Heart left ventricle (tissue), 16 donors: Measurements from ENCODE around the gene RAPSN. TPM values are rescaled to one million over a fixed set of nuclear protein-coding genes. Genes with fewer than 3 reads are reported as not detected.

Experiments used
- ATAC-seq, 4 donors: fragments of 200-7000 bp; cut with Tn5 transposase; one replicate each; pipeline ENCODE4 v1.9.1; 2020 to 2022; ENCODE audit warnings: moderate library complexity in 4 of 4, mild to moderate bottlenecking in 3 of 4, moderate number of reproducible peaks in 1 of 4
- DNase-seq, 5 donors: peaks; one replicate each; pipeline ENCODE4 v3.0.0-alpha.2; 2020
- H3K27ac ChIP-seq, 12 donors: fragments of 200-600 bp; sonication (generic) in 4 of 12; one replicate each; pipeline versions ENCODE4 v1.5.0 to v1.8.0; 2016 to 2022; ENCODE audit warnings: mild to moderate bottlenecking in 2 of 12
- H3K27me3 ChIP-seq, 9 donors: fragments of 200-600 bp; sonication (generic) in 2 of 9; one replicate each; pipeline versions ENCODE4 v1.5.1 to v1.8.0; 2016 to 2022; ENCODE audit warnings: mild to moderate bottlenecking in 3 of 9
- H3K36me3 ChIP-seq, 9 donors: fragments of 200-600 bp; sonication (generic) in 2 of 9; one replicate each; pipeline versions ENCODE4 v1.5.0 to v1.8.0; 2018 to 2022; ENCODE audit warnings: mild to moderate bottlenecking in 2 of 9
- H3K4me1 ChIP-seq, 12 donors: fragments of 200-600 bp; sonication (generic) in 4 of 12; one replicate each; pipeline versions ENCODE4 v1.5.0 to v1.8.0; 2016 to 2022; ENCODE audit warnings: mild to moderate bottlenecking in 3 of 12
- H3K4me3 ChIP-seq, 12 donors: fragments of 200-600 bp; sonication (generic) in 4 of 12; one replicate each; pipeline versions ENCODE4 v1.5.0 to v1.8.0; 2017 to 2022; ENCODE audit warnings: mild to moderate bottlenecking in 9 of 12, moderate library complexity in 4 of 12
- H3K9me3 ChIP-seq, 12 donors: fragments of 200-600 bp; sonication (generic) in 4 of 12; one replicate each; pipeline versions ENCODE4 v1.5.0 to v1.8.0; 2016 to 2022; ENCODE audit warnings: mild to moderate bottlenecking in 1 of 12
- CTCF ChIP-seq, 12 donors: fragments of 200-600 bp; sonication (generic) in 4 of 12; IDR thresholded peaks; one replicate each; pipeline versions ENCODE4 v1.5.0 to v1.8.0; 2018 to 2022; ENCODE audit warnings: antibody characterized with exemption in 12 of 12, mild to moderate bottlenecking in 5 of 12
- POLR2A ChIP-seq, 2 donors: fragments of 450-650 bp; IDR thresholded peaks; one replicate each; pipeline ENCODE4 v1.6.1; 2017; ENCODE audit warnings: antibody characterized with exemption in 2 of 2, mild to moderate bottlenecking in 2 of 2, moderate library complexity in 2 of 2
- WGBS, 4 donors: extraction: QIAGEN DNeasy Blood & Tissue Kit in 2 of 4; methylation state at CpG; one replicate each; pipeline versions ENCODE4 v1.1.5 to v1.1.7; 2013 to 2018; 5-methylcytosine and 5-hydroxymethylcytosine counted together
- intact Hi-C, 10 donors: fragments of 100-400 bp; cut with DNase I; formaldehyde crosslinking; loops; one replicate each; pipeline versions ENCODE4 v1.11.1 to v1.14.2; 2022
- polyA plus RNA-seq, 2 donors: library from polyadenylated mRNA; stranded (reverse); fragments of 200-250 nt; gene quantifications; one replicate each; pipeline ENCODE4 v1.2.3, GENCODE V29; 2013
- total RNA-seq, 9 donors: library from RNA; depleted of rRNA in 2 of 9; stranded (reverse); fragments of >200 nt in 2 of 9; fragmentation: NEBNext Ultra II Directional in 3 of 9; extraction: Animal tissue kit (Norgen Biotek cat#: 25700) in 3 of 9; gene quantifications; one replicate each; pipeline versions ENCODE4 v1.1.0 to v1.2.4, GENCODE V29; 2016 to 2023
- donor health status: ischemic (EF 13 %, LVEDD 7.1; RV severe dilation, severe dysfunction).
- donor health status: healthy with polysubstance abuse.
- donor health status: DM: no; HTN: yes; CAD: no.
- donor health status: DM: no; HTN: no; CAD: no.
- donor health status: ischemic (EF 25% LVEDD 6.9; RV normal size, moderate dysfunction).
- donor health status: ischemic (EF 25% LVEDD 5.7; RV mildly dilated, moderate dysfunction).
- donor health status: healthy.
- donor health status: DM: yes; HTN: yes; CAD: no.
- donor health status: ischemic (EF 35%, LVEDD 5.7; RV mildly dilated, moderate dysfunction).
- donor health status: nonischemic (EF 11% LVEDD 7.7; RV severe dilation, severe dysfunction).
- donor health status: DM: yes; HTN: yes; CAD: no.
- donor health status: PGD.
- donor health status: ischemic (EF 29% LVEDD 5.4; RV normal size, mild dysfunction).
- donor health status: nonischemic (EF 23%, LVEDD 6.1; RV moderate dilation, normal function).

Gene RAPSN
- total and polyA plus RNA-seq, 11 donors = 0.43 to 6.5 (median 3.2) TPM

- DNase-seq (no peak), ATAC-seq (no peak)
- Histone ChIP-seq H3K27me3 (no peaks in the 10 kb centered on the region), H3K27ac (no peak overlapping the region), H3K9me3 (no peaks in the 10 kb centered on the region), H3K36me3 (no peaks in the 10 kb centered on the region), H3K4me3 (no peak overlapping the region), H3K4me1 (peaks cover 0 to 24% (median 2%) of the 10 kb centered on the region in 12 donors)
- no peak for TF ChIP-seq POLR2A (IDR thresholded peaks at IDR 0.05)
- TF ChIP-seq CTCF (IDR thresholded peaks at IDR 0.05) = no peak
- WGBS, 4 donors = 90 to 95% (median 93%) methylated on average over 8 to 9 of the region's 9 CpGs
- intact Hi-C loops = no loop called here
Observed at GRCh38 chr11:47446833-47447232, 2.1 kb downstream of the RAPSN start.

- 92 to 95% (median 94%) methylated on average over 4 of the region's 4 CpGs for WGBS, 4 donors
- TF ChIP-seq POLR2A (IDR thresholded peaks at IDR 0.05) (no peak), CTCF (IDR thresholded peaks at IDR 0.05) (no peak)
- H3K4me3 ChIP-seq = no peak overlapping the region
- no peaks in the 10 kb centered on the region for H3K27me3 ChIP-seq
- H3K36me3 ChIP-seq = no peaks in the 10 kb centered on the region
- H3K27ac ChIP-seq = no peak overlapping the region
- intact Hi-C loops = no loop called here
- H3K9me3 ChIP-seq = no peaks in the 10 kb centered on the region
- peaks cover 0 to 24% (median 2%) of the 10 kb centered on the region in 12 donors for H3K4me1 ChIP-seq
- DNase-seq = no peak
- no peak for ATAC-seq
Observed at GRCh38 chr11:47445840-47446239, 3.1 kb downstream of the RAPSN start.

GRCh38 chr11:47443817-47444216, 5.1 kb downstream of the RAPSN start:
- H3K27me3 ChIP-seq = no peaks in the 10 kb centered on the region
- TF ChIP-seq POLR2A (IDR thresholded peaks at IDR 0.05) = no peak
- TF ChIP-seq CTCF (IDR thresholded peaks at IDR 0.05) = no peak
- no peak for ATAC-seq
- no peak overlapping the region for H3K27ac ChIP-seq
- peaks cover 0 to 16% (median 2%) of the 10 kb centered on the region in 12 donors for H3K4me1 ChIP-seq
- intact Hi-C loops = no loop called here
- H3K9me3 ChIP-seq = no peaks in the 10 kb centered on the region
- no peak overlapping the region for H3K4me3 ChIP-seq
- no peaks in the 10 kb centered on the region for H3K36me3 ChIP-seq
- 69 to 84% (median 78%) methylated on average over 3 of the region's 3 CpGs for WGBS, 4 donors
- no peak for DNase-seq

GRCh38 chr11:47443028-47443700, 5.8 kb downstream of the RAPSN start:
- Histone ChIP-seq H3K36me3 (no peaks in the 10 kb centered on the region), H3K4me3 (no peak overlapping the region), H3K9me3 (no peaks in the 10 kb centered on the region), H3K27me3 (no peaks in the 10 kb centered on the region), H3K4me1 (peaks cover 0 to 13% (median 0%) of the 10 kb centered on the region in 12 donors), H3K27ac (peak overlapping the region in 5 of 12 donors; percentile 17 to 76 (median 48))
- intact Hi-C loops = no loop called here
- DNase-seq = peak in 1 of 5 donors; percentile 9
- 77 to 82% (median 80%) methylated on average over 12 of the region's 12 CpGs for whole genome bisulfite sequencing, 4 donors
- ATAC-seq = peak in 2 of 4 donors; percentile 18 to 33
- no peak for TF ChIP-seq CTCF (IDR thresholded peaks at IDR 0.05)
- no peak for TF ChIP-seq POLR2A (IDR thresholded peaks at IDR 0.05)
